Dedifferentiated amniotic fluid mesenchymal stem cell (primary cell): Measurements from ENCODE around the gene CORO2B.
"Not testable (repeated sequence)": the region's sequence is repeated elsewhere in the genome, so short reads cannot be mapped to it uniquely, and the experiment has no call there.

Experiments used
- DNase-seq: peaks from one replicate; pipeline ENCODE4 v3.0.0-alpha.2; 2016; ENCODE audit errors: extremely low spot score

Gene CORO2B

GRCh38 chr15:68726246-68726645 is 147.5 kb downstream of the CORO2B start:
- DNase-seq, result no peak

GRCh38 chr15:68729789-68730411 is 151.1 kb downstream of the CORO2B start:
- peak; percentile 41 for DNase-seq

DNA sequence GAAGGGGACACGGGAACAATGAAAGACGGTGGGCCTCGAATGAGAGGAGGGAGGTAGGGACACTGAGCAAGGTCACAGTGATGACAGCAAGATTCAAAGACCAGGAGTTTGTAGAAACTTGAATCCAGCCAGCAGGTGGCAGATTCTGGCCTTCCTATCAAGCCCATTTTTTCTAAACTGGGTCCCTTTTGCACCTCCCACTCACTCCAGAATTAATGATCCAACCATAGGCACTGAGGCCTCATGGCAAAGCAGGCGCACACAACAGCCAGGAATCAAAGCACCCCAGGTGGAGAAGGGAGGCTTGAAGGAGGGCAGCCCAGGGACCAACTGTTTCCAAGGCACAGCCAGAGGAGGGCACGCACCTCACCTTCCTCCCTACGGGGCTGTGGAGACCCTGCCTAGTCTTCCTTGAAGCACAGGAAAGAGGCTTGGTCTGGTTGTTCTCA is 151.7 kb downstream of the CORO2B start:
- no peak for DNase-seq

GRCh38 chr15:68730976-68731897 is 152.4 kb downstream of the CORO2B start:
- DNase-seq, result no peak

DNA sequence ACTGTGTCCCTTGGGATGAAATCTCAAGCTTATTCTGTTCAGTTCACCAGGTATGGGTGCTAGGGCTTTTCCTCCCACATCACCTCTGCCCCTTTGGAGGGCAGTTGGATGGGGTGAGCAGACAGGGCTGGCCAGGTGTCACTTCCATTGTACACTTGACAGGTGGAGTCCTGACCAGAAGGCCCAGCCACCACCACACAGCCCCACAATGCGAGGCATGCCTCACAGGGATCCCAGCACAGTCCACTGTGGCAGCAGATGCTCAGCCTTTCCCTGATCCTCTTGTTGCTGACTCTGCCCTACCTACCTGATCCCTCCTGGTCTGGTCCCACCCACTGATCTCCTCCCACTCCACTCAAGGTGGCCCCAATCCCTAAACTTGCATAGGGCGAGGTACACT is 153.7 kb downstream of the CORO2B start:
- DNase-seq, result no peak

DNA sequence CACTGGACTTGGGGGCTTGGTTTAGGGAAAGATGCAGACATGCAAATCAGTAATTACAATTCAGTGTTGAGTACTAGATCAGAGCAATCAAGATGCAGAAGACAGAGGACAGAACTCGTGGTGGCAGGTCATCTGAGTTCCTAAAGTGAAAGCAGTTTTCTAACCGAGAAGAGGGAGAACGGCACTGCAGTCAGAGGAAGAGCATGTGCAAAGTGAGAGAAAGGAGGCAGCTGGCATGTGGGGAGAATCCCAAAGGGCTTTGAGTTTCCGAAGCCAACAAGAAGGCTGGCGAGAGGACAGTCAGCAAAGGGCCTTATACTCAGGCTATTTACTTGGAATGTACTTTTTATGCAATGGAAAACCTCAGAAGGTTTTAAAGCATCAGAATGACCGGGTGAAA is 154.9 kb downstream of the CORO2B start:
- DNase-seq, result no peak

- no peak for DNase-seq
These were observed 155.6 kb downstream of the CORO2B start for GRCh38 chr15:68734352-68734751.

- DNase-seq, result no peak
These were observed 156.1 kb downstream of the CORO2B start for GRCh38 chr15:68734881-68735280.

GRCh38 chr15:68735610-68736009 is 156.8 kb downstream of the CORO2B start:
- no peak for DNase-seq

DNA sequence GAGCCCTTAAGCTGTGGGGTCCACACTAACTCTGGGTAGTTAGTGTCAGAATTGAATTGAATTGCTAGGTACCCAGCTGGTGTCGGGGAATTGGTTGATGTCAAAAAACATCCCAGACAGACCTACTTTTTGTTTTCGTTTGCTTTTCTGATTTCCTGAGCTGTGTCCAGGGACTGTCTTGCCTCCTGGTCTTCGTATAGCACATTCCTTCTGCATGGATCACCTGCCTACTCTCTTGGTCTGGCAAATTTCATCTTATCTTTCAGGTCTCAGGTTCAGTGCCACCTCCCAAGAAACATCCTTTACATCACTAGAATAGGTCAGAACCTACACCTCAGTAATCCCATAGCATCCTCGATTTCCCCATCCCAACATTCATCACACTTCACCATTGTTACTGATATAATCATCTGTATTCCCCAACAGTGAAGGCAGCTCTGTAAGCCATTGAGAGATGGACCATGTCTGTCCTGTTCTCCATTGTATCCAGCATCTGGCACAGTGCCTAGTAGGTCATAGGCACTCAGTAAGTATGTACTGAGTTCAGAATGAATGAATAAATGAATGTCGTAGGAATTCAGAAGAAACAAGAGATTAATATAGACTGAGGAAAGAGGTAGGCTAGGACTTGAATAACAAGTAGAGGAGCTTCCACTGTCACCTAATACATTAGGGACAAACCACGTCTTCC is 160.7 kb downstream of the CORO2B start:
- no peak for DNase-seq

GRCh38 chr15:68743256-68743655 is 164.5 kb downstream of the CORO2B start:
- DNase-seq, result no peak

GRCh38 chr15:68749365-68749764 is 170.6 kb downstream of the CORO2B start:
- DNase-seq, result no peak

- DNase-seq, result peak; percentile 56
These were observed 171.0 kb downstream of the CORO2B start for GRCh38 chr15:68749793-68750192.

- DNase-seq, result no peak
These were observed 172.8 kb downstream of the CORO2B start for GRCh38 chr15:68751622-68752021.

DNA sequence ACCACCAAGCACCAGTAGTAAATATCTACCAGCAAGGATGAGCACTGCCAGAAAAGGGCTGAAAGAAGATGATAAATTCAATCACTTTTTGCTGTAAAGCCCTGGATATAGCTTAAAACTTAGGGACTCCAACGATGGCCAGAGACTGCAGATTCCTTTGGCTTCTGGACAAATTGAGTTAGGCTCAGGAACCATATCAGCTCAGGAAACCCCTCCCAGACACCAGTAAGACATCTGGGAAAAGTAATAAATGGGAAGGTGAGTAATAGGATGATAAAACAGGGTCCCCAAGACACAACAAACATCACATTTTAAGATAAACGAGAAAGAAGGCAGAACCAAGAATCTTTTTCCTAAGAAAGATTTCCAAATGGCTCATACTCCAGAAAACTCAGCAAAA is 176.9 kb downstream of the CORO2B start:
- DNase-seq, result no peak

GRCh38 chr15:68759982-68760579 is 181.3 kb downstream of the CORO2B start:
- DNase-seq, result not testable (repeated sequence)

DNA sequence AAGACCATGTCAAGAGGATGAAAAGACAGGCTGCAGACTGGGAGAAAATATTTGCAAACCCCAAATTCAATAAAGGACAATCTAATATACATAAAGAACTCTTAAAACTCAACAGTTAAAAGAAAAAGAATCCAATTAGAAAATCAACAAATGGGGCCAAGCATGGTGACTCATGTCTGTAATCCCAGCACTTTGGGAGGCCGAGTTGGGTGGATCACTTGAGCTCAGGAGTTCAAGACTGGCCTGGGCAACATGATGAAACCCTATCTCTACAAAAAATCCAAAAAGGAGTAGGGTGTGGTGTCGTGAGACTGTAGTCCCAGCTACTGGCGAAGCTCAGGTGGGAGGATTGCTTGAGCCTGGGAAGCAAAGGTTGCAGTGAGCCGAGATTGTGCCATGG is 184.3 kb downstream of the CORO2B start:
- DNase-seq, result no peak

DNA sequence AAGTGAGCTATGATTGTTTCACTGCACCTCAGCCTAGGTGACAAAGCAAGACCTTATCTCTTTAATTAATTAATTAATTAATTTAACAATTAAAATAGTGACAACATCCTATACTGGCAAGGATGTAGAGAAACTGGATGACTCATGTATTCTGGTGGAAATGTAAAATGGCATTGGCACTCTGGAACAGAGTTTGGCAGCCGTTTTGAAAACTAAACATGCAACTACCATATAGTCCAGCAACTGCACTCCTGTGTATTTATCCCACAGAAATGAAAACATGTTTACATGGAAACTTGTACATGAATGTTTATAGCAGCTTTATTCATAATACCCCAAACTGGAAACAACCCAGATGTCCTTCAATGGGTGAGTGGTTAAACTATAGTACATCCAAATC is 185.3 kb downstream of the CORO2B start:
- no peak for DNase-seq

GRCh38 chr15:68765602-68766368 is 187.0 kb downstream of the CORO2B start:
- no peak for DNase-seq

DNA sequence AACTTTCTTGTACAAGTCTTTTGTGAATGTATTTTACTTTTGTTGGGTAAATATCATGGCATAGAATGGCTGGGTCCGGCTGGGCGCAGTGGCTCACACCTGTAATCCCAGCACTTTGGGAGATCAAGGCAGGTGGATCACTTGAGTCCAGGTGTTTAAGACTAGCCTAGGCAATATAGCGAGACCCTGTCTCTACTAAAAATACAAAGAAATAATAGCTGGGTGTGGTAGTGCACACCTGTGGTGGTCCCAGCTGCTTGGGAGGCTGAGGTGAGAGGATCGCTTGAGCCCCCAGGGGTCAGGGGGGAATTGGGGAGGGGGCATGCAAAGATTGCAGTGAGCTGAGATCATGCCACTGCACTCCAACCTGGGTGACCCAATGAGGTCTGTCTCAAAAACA is 189.0 kb downstream of the CORO2B start:
- no peak for DNase-seq

DNA sequence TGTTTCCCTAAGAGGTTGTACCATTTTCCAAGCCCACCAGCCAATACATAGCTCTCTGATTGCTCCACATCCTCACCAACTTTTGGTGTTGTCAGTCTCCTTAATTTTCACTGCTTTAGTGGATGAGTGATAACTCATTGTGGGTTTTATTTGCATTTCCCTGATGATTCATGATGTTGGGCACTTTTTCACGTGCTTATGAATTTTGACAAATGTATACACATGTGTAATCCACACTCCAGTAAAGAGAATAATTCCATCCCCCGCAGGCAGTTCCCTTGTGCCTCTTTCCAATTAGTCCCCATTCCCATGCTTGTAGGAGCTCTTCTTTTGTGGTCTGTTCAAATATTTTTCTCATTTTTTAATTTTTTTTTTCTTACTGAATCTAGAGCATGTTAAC is 189.5 kb downstream of the CORO2B start:
- DNase-seq, result peak; percentile 16
